H9 (cell line): ENCODE measurements around the gene DPP6. TPM values are rescaled to one million over a fixed set of nuclear protein-coding genes. Genes with fewer than 3 reads are reported as not detected.

Experiments
- DNase-seq: peaks from one replicate; pipeline ENCODE4 v3.0.0-alpha.2; 2017
- H2AFZ ChIP-seq: one replicate; pipeline ENCODE4 v1.6.1; 2013; ENCODE audit warnings: mild to moderate bottlenecking, low read length, control low read depth, moderate library complexity
- H2AK5ac ChIP-seq: 2 replicates; pipeline ENCODE4 v1.6.1; 2013; ENCODE audit warnings: low read length, control low read depth, mixed read lengths; ENCODE audit not compliant: insufficient read length
- H2BK120ac ChIP-seq: one replicate; pipeline ENCODE4 v1.6.1; 2013; ENCODE audit warnings: low read depth, mild to moderate bottlenecking, low read length, control low read depth, inconsistent platforms; ENCODE audit not compliant: poor library complexity, severe bottlenecking
- H2BK12ac ChIP-seq: 2 replicates; pipeline ENCODE4 v1.6.1; 2013; ENCODE audit warnings: low read length, control low read depth, mixed read lengths, low read depth; ENCODE audit not compliant: insufficient read length
- H2BK15ac ChIP-seq: 2 replicates; pipeline ENCODE4 v1.6.1; 2013; ENCODE audit warnings: low read depth, low read length, control low read depth
- H2BK20ac ChIP-seq: one replicate; pipeline ENCODE4 v1.6.1; 2013; ENCODE audit warnings: low read depth, mild to moderate bottlenecking, low read length, control low read depth, inconsistent platforms; ENCODE audit not compliant: poor library complexity, severe bottlenecking
- H2BK5ac ChIP-seq: 2 replicates; pipeline ENCODE4 v1.6.1; 2013; ENCODE audit warnings: low read length, control low read depth, mixed read lengths; ENCODE audit not compliant: insufficient read length
- H3K14ac ChIP-seq: 2 replicates; pipeline ENCODE4 v1.6.1; 2013; ENCODE audit warnings: low read length, control low read depth; ENCODE audit not compliant: insufficient read depth
- H3K18ac ChIP-seq: 2 replicates; pipeline ENCODE4 v1.6.1; 2013; ENCODE audit warnings: low read depth, mild to moderate bottlenecking, mixed read lengths, low read length, control low read depth; ENCODE audit not compliant: insufficient read length
- H3K23ac ChIP-seq: 2 replicates; pipeline ENCODE4 v1.6.1; 2013; ENCODE audit warnings: low read length, control low read depth, mixed read lengths, low read depth; ENCODE audit not compliant: insufficient read length
- H3K23me2 ChIP-seq: 2 replicates; pipeline ENCODE4 v1.6.1; 2013; ENCODE audit warnings: low read depth, mild to moderate bottlenecking, mixed read lengths, low read length, control low read depth; ENCODE audit not compliant: insufficient read length, poor library complexity, severe bottlenecking
- H3K27ac ChIP-seq: 2 replicates; pipeline ENCODE4 v1.5.1; 2013; ENCODE audit warnings: low read length, control low read depth, mixed read lengths, low read depth; ENCODE audit not compliant: insufficient read length
- H3K27me3 ChIP-seq: 2 replicates; pipeline ENCODE4 v1.6.1; 2013; ENCODE audit warnings: low read length, control low read depth, inconsistent platforms; ENCODE audit not compliant: insufficient read depth
- H3K4ac ChIP-seq: 2 replicates; pipeline ENCODE4 v1.6.1; 2013; ENCODE audit warnings: low read depth, mild to moderate bottlenecking, control low read depth, inconsistent platforms, low read length, moderate library complexity
- H3K4me1 ChIP-seq: 2 replicates; pipeline ENCODE4 v1.6.1; 2013; ENCODE audit warnings: low read length, control low read depth, inconsistent platforms; ENCODE audit not compliant: insufficient read depth
- H3K4me2 ChIP-seq: 2 replicates; pipeline ENCODE4 v1.6.1; 2013; ENCODE audit warnings: low read length, control low read depth, mixed read lengths; ENCODE audit not compliant: insufficient read length, insufficient read depth
- H3K56ac ChIP-seq: 2 replicates; pipeline ENCODE4 v1.6.1; 2013; ENCODE audit warnings: low read depth, mild to moderate bottlenecking, mixed read lengths, low read length, control low read depth; ENCODE audit not compliant: insufficient read length
- H3K79me1 ChIP-seq: 2 replicates; pipeline ENCODE4 v1.6.1; 2013; ENCODE audit warnings: low read depth, mild to moderate bottlenecking, moderate library complexity, low read length, control low read depth, inconsistent platforms; ENCODE audit not compliant: insufficient read depth, poor library complexity, severe bottlenecking
- H3K79me2 ChIP-seq: 2 replicates; pipeline ENCODE4 v1.6.1; 2013; ENCODE audit warnings: low read length, control low read depth, inconsistent platforms; ENCODE audit not compliant: insufficient read depth
- H3K9ac ChIP-seq: 2 replicates; pipeline ENCODE4 v1.6.1; 2013; ENCODE audit warnings: low read length, control low read depth, mixed read lengths; ENCODE audit not compliant: insufficient read length; ENCODE audit errors: extremely low read depth
- H3K9me3 ChIP-seq: one replicate; pipeline ENCODE4 v1.6.1; 2013; ENCODE audit warnings: low read depth, low read length, inconsistent platforms; ENCODE audit not compliant: control insufficient read depth
- H3T11ph ChIP-seq: one replicate; pipeline ENCODE4 v1.6.1; 2013; ENCODE audit warnings: mild to moderate bottlenecking, low read length, control low read depth, inconsistent platforms
- H4K20me1 ChIP-seq: one replicate; pipeline ENCODE4 v1.6.1; 2013; ENCODE audit not compliant: control insufficient read depth, insufficient read length, insufficient read depth
- H4K5ac ChIP-seq: 2 replicates; pipeline ENCODE4 v1.6.1; 2013; ENCODE audit warnings: low read depth, mild to moderate bottlenecking, mixed read lengths, low read length, control low read depth; ENCODE audit not compliant: insufficient read length
- H4K8ac ChIP-seq: replicated peaks from 2 replicates; pipeline ENCODE4 v1.6.1; 2013; ENCODE audit warnings: low read length, control low read depth, mixed read lengths, low read depth; ENCODE audit not compliant: insufficient read length
- H4K91ac ChIP-seq: 2 replicates; pipeline ENCODE4 v1.6.1; 2013; ENCODE audit warnings: low read depth, mild to moderate bottlenecking, moderate library complexity, mixed read lengths, low read length, control low read depth; ENCODE audit not compliant: insufficient read length
- H3K27ac Mint-ChIP-seq, 3 experiments: 2 replicates in 2 of 3; 3 replicates in 1 of 3; pipeline ENCODE4 v1.8.0; 2020 to 2021; ENCODE audit warnings: mixed read lengths in 3 of 3, mild to moderate bottlenecking in 1 of 3, moderate library complexity in 1 of 3
- H3K27me3 Mint-ChIP-seq: 2 replicates; pipeline ENCODE4 v1.8.0; 2021; ENCODE audit warnings: low read depth, mild to moderate bottlenecking, moderate library complexity, mixed read lengths
- H3K36me3 Mint-ChIP-seq, 3 experiments: 2 replicates in 2 of 3; 3 replicates in 1 of 3; pipeline ENCODE4 v1.8.0; 2020 to 2021; ENCODE audit warnings: low read depth in 3 of 3, mixed read lengths in 3 of 3; ENCODE audit not compliant: insufficient read depth in 1 of 3
- H3K4me1 Mint-ChIP-seq, 2 experiments: 2 replicates each; pipeline ENCODE4 v1.8.0; 2020; ENCODE audit warnings: mixed read lengths in 2 of 2
- H3K4me3 Mint-ChIP-seq, 2 experiments: 2 replicates in 1 of 2; 3 replicates in 1 of 2; pipeline ENCODE4 v1.8.0; 2020 to 2021; ENCODE audit warnings: mild to moderate bottlenecking in 2 of 2, mixed read lengths in 2 of 2, moderate library complexity in 1 of 2
- H3K9me3 Mint-ChIP-seq, 2 experiments: 2 replicates in 1 of 2; 3 replicates in 1 of 2; pipeline ENCODE4 v1.8.0; 2020; ENCODE audit warnings: mild to moderate bottlenecking in 2 of 2, mixed read lengths in 2 of 2, moderate library complexity in 1 of 2
- WGBS: extraction: QIAGEN DNeasy Blood & Tissue Kit; methylation state at CpG from one replicate; pipeline ENCODE4 v1.1.7; 2013; ENCODE audit warnings: missing lambda C conversion rate, low lambda C conversion rate, mixed read lengths; ENCODE audit not compliant: insufficient read length; ENCODE audit errors: extremely low coverage; 5-methylcytosine and 5-hydroxymethylcytosine counted together
- total RNA-seq: library from RNA; stranded (reverse); gene quantifications from 2 replicates; pipeline ENCODE4 v1.2.1, GENCODE V29; 2021
- TF ChIP-seq, protein P1 (sequence below): fragments of 200-600 bp; sonication (generic); conservative IDR thresholded peaks from 3 replicates; pipeline ENCODE4 v1.8.0; 2021; ENCODE audit warnings: antibody characterized with exemption, mild to moderate bottlenecking

Gene DPP6
- total RNA-seq, 1 experiment from 2014 or later, result 4.5 TPM

DNA sequence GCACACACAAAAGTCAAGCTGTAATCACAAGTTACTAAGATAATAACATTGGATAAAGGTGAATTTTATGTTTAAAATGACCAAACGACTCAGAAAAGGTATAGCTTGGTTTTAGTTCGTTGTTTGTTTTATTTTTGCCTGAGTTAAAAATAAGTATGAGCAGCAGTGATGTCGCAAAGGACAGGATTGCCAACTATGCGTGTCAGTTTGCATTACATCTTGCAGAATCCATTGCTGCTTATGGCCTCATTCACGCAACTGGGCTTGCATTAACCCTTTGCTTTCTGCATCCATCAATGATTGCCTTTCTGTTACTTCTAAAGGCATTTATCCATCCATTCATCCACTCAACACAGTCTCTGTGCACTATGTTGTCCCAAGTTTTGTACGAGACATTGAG lies 389.6 kb downstream of the DPP6 start:
- no peaks in the 10 kb centered on the region for H3K27me3 Mint-ChIP-seq

More for the DNA sequence above, 389.6 kb downstream of the DPP6 start:
- Mint-ChIP-seq H3K36me3 (peaks cover 0 to 5% (median 4%) of the 10 kb centered on the region in 3 experiments; a peak in 4 of 7 replicates), H3K4me1 (peaks cover 12% of the 10 kb centered on the region in 2 experiments), H3K4me3 (no peak overlapping the region), H3K9me3 (peaks cover 4 to 8% of the 10 kb centered on the region in 2 experiments; a peak in 4 of 5 replicates), H3K27ac (no peak overlapping the region)
- no peak overlapping the region for H2BK15ac ChIP-seq
- no peak overlapping the region for H3K56ac ChIP-seq
- no peak overlapping the region for H3K4ac ChIP-seq
- no peak overlapping the region for H4K8ac ChIP-seq
- H3K79me2 ChIP-seq, result no peaks in the 10 kb centered on the region
- H2BK20ac ChIP-seq, result no peak overlapping the region
- H3K4me1 ChIP-seq, result no peaks in the 10 kb centered on the region
- H2BK5ac ChIP-seq, result no peak overlapping the region
- no peak overlapping the region for H2AFZ ChIP-seq
- H3K79me1 ChIP-seq, result no peaks in the 10 kb centered on the region
- no peak overlapping the region for H3K27ac ChIP-seq
- TF ChIP-seq, protein P1, sequence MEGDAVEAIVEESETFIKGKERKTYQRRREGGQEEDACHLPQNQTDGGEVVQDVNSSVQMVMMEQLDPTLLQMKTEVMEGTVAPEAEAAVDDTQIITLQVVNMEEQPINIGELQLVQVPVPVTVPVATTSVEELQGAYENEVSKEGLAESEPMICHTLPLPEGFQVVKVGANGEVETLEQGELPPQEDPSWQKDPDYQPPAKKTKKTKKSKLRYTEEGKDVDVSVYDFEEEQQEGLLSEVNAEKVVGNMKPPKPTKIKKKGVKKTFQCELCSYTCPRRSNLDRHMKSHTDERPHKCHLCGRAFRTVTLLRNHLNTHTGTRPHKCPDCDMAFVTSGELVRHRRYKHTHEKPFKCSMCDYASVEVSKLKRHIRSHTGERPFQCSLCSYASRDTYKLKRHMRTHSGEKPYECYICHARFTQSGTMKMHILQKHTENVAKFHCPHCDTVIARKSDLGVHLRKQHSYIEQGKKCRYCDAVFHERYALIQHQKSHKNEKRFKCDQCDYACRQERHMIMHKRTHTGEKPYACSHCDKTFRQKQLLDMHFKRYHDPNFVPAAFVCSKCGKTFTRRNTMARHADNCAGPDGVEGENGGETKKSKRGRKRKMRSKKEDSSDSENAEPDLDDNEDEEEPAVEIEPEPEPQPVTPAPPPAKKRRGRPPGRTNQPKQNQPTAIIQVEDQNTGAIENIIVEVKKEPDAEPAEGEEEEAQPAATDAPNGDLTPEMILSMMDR, result no peak
- H3K23me2 ChIP-seq, result no peaks in the 10 kb centered on the region
- H2AK5ac ChIP-seq, result no peak overlapping the region
- H3K4me2 ChIP-seq, result no peak overlapping the region
- H3K9me3 ChIP-seq, result no peaks in the 10 kb centered on the region
- no peak overlapping the region for H3K18ac ChIP-seq
- no peak overlapping the region for H4K5ac ChIP-seq
- no peak overlapping the region for H4K91ac ChIP-seq
- H3T11ph ChIP-seq, result no peak overlapping the region
- no peak overlapping the region for H3K9ac ChIP-seq
- DNase-seq, result no peak
- H3K23ac ChIP-seq, result peak overlapping the region; percentile 86
- no peaks in the 10 kb centered on the region for H3K27me3 ChIP-seq
- WGBS, result 100% methylated on average over 2 of the region's 6 CpGs
- no peak overlapping the region for H2BK120ac ChIP-seq
- no peak overlapping the region for H3K14ac ChIP-seq
- H4K20me1 ChIP-seq, result no peaks in the 10 kb centered on the region
- H2BK12ac ChIP-seq, result no peak overlapping the region
